GM12878 (cell line): ENCODE data around the gene RAB8A. TPM values are rescaled to one million over a fixed set of nuclear protein-coding genes. Genes with fewer than 3 reads are reported as not detected.

Experiments
- BHLHE40 ChIP-seq, 2 experiments: fragments of 450-650 bp in 1 of 2; IDR thresholded peaks; 2 replicates each; pipeline ENCODE4 v1.6.1; 2011 to 2017; ENCODE audit warnings: low read depth in 2 of 2, borderline replicate concordance in 1 of 2, improper control_type of control experiment in 1 of 2, low read length in 1 of 2, mild to moderate bottlenecking in 1 of 2
- BMI1 ChIP-seq: fragments of 450-650 bp; IDR thresholded peaks from 2 replicates; pipeline ENCODE4 v1.6.1; 2016; ENCODE audit warnings: mild to moderate bottlenecking, moderate library complexity, borderline replicate concordance
- CHD4 ChIP-seq: fragments of 200-600 bp; sonication (generic); IDR thresholded peaks from 2 replicates; pipeline ENCODE4 v1.6.1; 2016; ENCODE audit warnings: mild to moderate bottlenecking
- DPF2 ChIP-seq: fragments of 450-650 bp; IDR thresholded peaks from 2 replicates; pipeline ENCODE4 v1.6.1; 2017; ENCODE audit warnings: mild to moderate bottlenecking
- ESRRA ChIP-seq: IDR thresholded peaks from 2 replicates; pipeline ENCODE4 v1.6.1; 2012; ENCODE audit warnings: mild to moderate bottlenecking, low read length, improper control_type of control experiment
- IKZF1 ChIP-seq: fragments of 450-650 bp; conservative IDR thresholded peaks from 2 replicates; pipeline ENCODE4 v1.6.1; 2017; ENCODE audit warnings: antibody characterized with exemption, mild to moderate bottlenecking
- IKZF2 ChIP-seq, 2 experiments: fragments of 450-650 bp; IDR thresholded peaks; 2 replicates each; pipeline ENCODE4 v1.6.1; 2017; ENCODE audit warnings: mild to moderate bottlenecking in 2 of 2, moderate library complexity in 2 of 2
- KAT2A ChIP-seq: conservative IDR thresholded peaks from 2 replicates; pipeline ENCODE4 v1.6.1; 2011; ENCODE audit warnings: low read depth, low read length; ENCODE audit not compliant: control insufficient read depth
- MYC ChIP-seq: IDR thresholded peaks from 2 replicates; pipeline ENCODE4 v1.6.1; 2011; ENCODE audit warnings: mild to moderate bottlenecking, low read length, moderate library complexity, inconsistent platforms; ENCODE audit not compliant: insufficient read depth, insufficient replicate concordance, insufficient read length, severe bottlenecking
- NBN ChIP-seq: fragments of 450-650 bp; IDR thresholded peaks from 2 replicates; pipeline ENCODE4 v1.6.1; 2016
- NFIC ChIP-seq: IDR thresholded peaks from 2 replicates; pipeline ENCODE4 v1.6.1; 2012; ENCODE audit warnings: low read depth, mild to moderate bottlenecking, inconsistent platforms, low read length, moderate library complexity
- NFXL1 ChIP-seq: fragments of 450-650 bp; IDR thresholded peaks from 2 replicates; pipeline ENCODE4 v1.6.1; 2017; ENCODE audit warnings: antibody characterized with exemption, mild to moderate bottlenecking, borderline replicate concordance
- POU2F2 ChIP-seq: IDR thresholded peaks from 3 replicates; pipeline ENCODE4 v1.6.1; 2011; ENCODE audit warnings: low read depth, mild to moderate bottlenecking, low read length, borderline replicate concordance
- RAD21 ChIP-seq: IDR thresholded peaks from 2 replicates; pipeline ENCODE4 v1.6.1; 2011; ENCODE audit warnings: mild to moderate bottlenecking, low read depth, low read length, moderate library complexity; ENCODE audit not compliant: insufficient read depth
- RCOR1 ChIP-seq: conservative IDR thresholded peaks from 2 replicates; pipeline ENCODE4 v1.6.1; 2012; ENCODE audit warnings: low read depth, low read length, improper control_type of control experiment
- SMAD5 ChIP-seq: IDR thresholded peaks from 2 replicates; pipeline ENCODE4 v1.6.1; 2016; ENCODE audit warnings: antibody characterized with exemption, low read depth
- SP1 ChIP-seq: IDR thresholded peaks from one replicate; pipeline ENCODE4 v1.6.1; 2011; ENCODE audit warnings: low read depth, low read length
- SPI1 ChIP-seq: IDR thresholded peaks from 2 replicates; pipeline ENCODE4 v1.6.1; 2011; ENCODE audit warnings: low read depth, mild to moderate bottlenecking, low read length, moderate library complexity, borderline replicate concordance; ENCODE audit not compliant: insufficient read depth
- USF1 ChIP-seq: IDR thresholded peaks from 2 replicates; pipeline ENCODE4 v1.6.1; 2011; ENCODE audit warnings: borderline replicate concordance, low read depth, mild to moderate bottlenecking, moderate library complexity, mixed read lengths, low read length; ENCODE audit not compliant: insufficient read depth; ENCODE audit errors: extremely low read length
- ZBTB40 ChIP-seq: fragments of 450-650 bp; IDR thresholded peaks from 2 replicates; pipeline ENCODE4 v1.6.1; 2016; ENCODE audit warnings: mild to moderate bottlenecking, moderate library complexity, borderline replicate concordance
- ZNF207 ChIP-seq: fragments of 450-650 bp; IDR thresholded peaks from 2 replicates; pipeline ENCODE4 v1.6.1; 2014; ENCODE audit warnings: antibody characterized with exemption, mild to moderate bottlenecking, borderline replicate concordance
- ZSCAN29 ChIP-seq: fragments of 450-650 bp; IDR thresholded peaks from 2 replicates; pipeline ENCODE4 v1.6.1; 2017; ENCODE audit warnings: mild to moderate bottlenecking, moderate library complexity
- polyA plus RNA-seq, 11 experiments: library from polyadenylated mRNA; depleted of rRNA in 4 of 11; unstranded in 6 of 11; stranded (reverse) in 5 of 11; fragments of >200 nt; fragmentation: Nextera tagmentation in 4 of 11; fragmentation: Illumina TruSeq in 1 of 11; extraction: Ambion mirVana in 4 of 11; extraction: Trizol in 1 of 11; gene quantifications; 1 replicate in 1 of 11; 2 replicates in 10 of 11; pipeline versions ENCODE4 v1.2.1 to v1.2.3, GENCODE V29; 2011 to 2016; ENCODE audit warnings: inconsistent platforms in 2 of 11, missing spikeins in 2 of 11, low read depth in 1 of 11
- total RNA-seq, 4 experiments: library from RNA; depleted of rRNA in 3 of 4; stranded (reverse); fragments of >200 nt in 3 of 4; fragmentation: Illumina TruSeq in 1 of 4; extraction: Trizol in 1 of 4; gene quantifications; 2 replicates each; pipeline versions ENCODE4 v1.2.1 to v1.2.3, GENCODE V29; 2013 to 2021

Gene RAB8A
- total and polyA plus RNA-seq, 10 of the 15 experiments (the other 5 are each of a cell fraction or from before 2014, with no cell fraction given), result 23.9 to 314 (median 185) TPM

- TF ChIP-seq MYC (no peak), ZNF207 (no peak), SPI1 (peak; percentile 64; the same call in 1 of the 2 replicates), ZSCAN29 (no peak), BHLHE40 (IDR thresholded peaks at IDR 0.05; ENCODE audit: borderline replicate concordance in 1 of 2, low read depth in 2 of 2, low read length in 1 of 2) (no peak), IKZF1 (peak; percentile 56), RAD21 (peak; percentile 25), NBN (no peak), ESRRA (no peak), RCOR1 (no peak), KAT2A (no peak), SP1 (no peak), ZBTB40 (no peak), USF1 (no peak), CHD4 (no peak), DPF2 (0 out of 2 replicates have a peak, but pooled peaks have one; percentile 15), POU2F2 (0 out of 3 replicates have a peak, but pooled peaks have one; percentile 38), NFIC (no peak), SMAD5 (no peak), NFXL1 (no peak), BMI1 (no peak), IKZF2 (IDR thresholded peaks at IDR 0.05) (peak; percentile 47 to 61)
Observed at GRCh38 chr19:16062789-16063188, 48.9 kb upstream of the RAB8A start (continued).
